Transverse colon (tissue), 4 donors: ENCODE data around the gene KSR1. TPM values are rescaled to one million over a fixed set of nuclear protein-coding genes. Genes with fewer than 3 reads are reported as not detected.

Experiments
- DNase-seq: peaks from one replicate; pipeline ENCODE4 v3.0.0-alpha.2; 2019
- H3K27ac ChIP-seq, 4 donors: fragments of 200-600 bp; sonication (generic); 2 replicates each; pipeline ENCODE4 v1.5.1; 2016 to 2018; ENCODE audit warnings: inconsistent platforms in 4 of 4
- H3K27me3 ChIP-seq: fragments of 200-600 bp; sonication (generic); 2 replicates; pipeline ENCODE4 v1.5.1; 2017; ENCODE audit warnings: inconsistent platforms
- H3K36me3 ChIP-seq, 4 donors: fragments of 200-600 bp; sonication (generic); 2 replicates each; pipeline ENCODE4 v1.5.1; 2017 to 2019; ENCODE audit warnings: inconsistent platforms in 4 of 4
- H3K4me1 ChIP-seq, 4 donors: fragments of 200-600 bp; sonication (generic); 2 replicates each; pipeline ENCODE4 v1.5.1; 2017 to 2020; ENCODE audit warnings: inconsistent platforms in 4 of 4
- H3K4me3 ChIP-seq, 4 donors: fragments of 200-600 bp; sonication (generic); 1 replicate in 1 of 4; 2 replicates in 3 of 4; pipeline versions ENCODE4 v1.5.1 to v1.6.1; 2017 to 2019; ENCODE audit warnings: inconsistent platforms in 4 of 4
- H3K9me3 ChIP-seq, 2 donors: fragments of 200-600 bp; sonication (generic); 2 replicates each; pipeline ENCODE4 v1.5.1; 2017 to 2019; ENCODE audit warnings: inconsistent platforms in 2 of 2
- EP300 ChIP-seq: sonication (generic); formaldehyde crosslinking; IDR thresholded peaks from one replicate; pipeline ENCODE4 v1.6.1; 2017; ENCODE audit warnings: antibody characterized with exemption, low read depth
- POLR2A ChIP-seq: fragments of 450-650 bp; IDR thresholded peaks from one replicate; pipeline ENCODE4 v1.6.1; 2016; ENCODE audit warnings: antibody characterized with exemption, mild to moderate bottlenecking, moderate library complexity
- POLR2AphosphoS5 ChIP-seq, 3 donors: sonication (generic); formaldehyde crosslinking; IDR thresholded peaks; one replicate each; pipeline ENCODE4 v1.6.1; 2016; ENCODE audit warnings: antibody characterized with exemption in 3 of 3
- WGBS, 2 donors: methylation state at CpG; one replicate each; pipeline ENCODE4 v1.1.5; 2018; ENCODE audit warnings: low coverage in 1 of 2; 5-methylcytosine and 5-hydroxymethylcytosine counted together
- in situ Hi-C, 4 donors: fragments of 200-750 bp; cut with MboI; loops; one replicate each; pipeline versions ENCODE4 v1.15.0 to v1.15.1; 2017; ENCODE audit warnings: low sequenced_read_pairs in 3 of 4, low pct_ligation_motif_present in 1 of 4, low pct_unique_long_range_greater_than_20kb in 1 of 4
- intact Hi-C: fragments of 100-400 bp; cut with DNase I; formaldehyde crosslinking; loops from one replicate; pipeline ENCODE4 v1.15.1; 2023; ENCODE audit warnings: low total_unique reads
- total RNA-seq, 4 donors: library from RNA; depleted of rRNA; stranded (reverse); fragments of >200 nt; gene quantifications; one replicate each; pipeline ENCODE4 v1.1.0, GENCODE V29; 2016
- TF ChIP-seq, protein P1 (sequence below), 5 experiments: fragments of 200-600 bp in 3 of 5; fragments of 450-650 bp in 2 of 5; sonication (generic) in 3 of 5; IDR thresholded peaks; 1 replicate in 2 of 5; 2 replicates in 3 of 5; pipeline ENCODE4 v1.5.1; 2016 to 2017; ENCODE audit warnings: antibody characterized with exemption in 5 of 5, inconsistent platforms in 3 of 5, mild to moderate bottlenecking in 2 of 5, moderate library complexity in 1 of 5

KSR1 gene
- total RNA-seq, 4 donors from 2014 or later, result 8.2 to 55.7 (median 30.9) TPM

DNA sequence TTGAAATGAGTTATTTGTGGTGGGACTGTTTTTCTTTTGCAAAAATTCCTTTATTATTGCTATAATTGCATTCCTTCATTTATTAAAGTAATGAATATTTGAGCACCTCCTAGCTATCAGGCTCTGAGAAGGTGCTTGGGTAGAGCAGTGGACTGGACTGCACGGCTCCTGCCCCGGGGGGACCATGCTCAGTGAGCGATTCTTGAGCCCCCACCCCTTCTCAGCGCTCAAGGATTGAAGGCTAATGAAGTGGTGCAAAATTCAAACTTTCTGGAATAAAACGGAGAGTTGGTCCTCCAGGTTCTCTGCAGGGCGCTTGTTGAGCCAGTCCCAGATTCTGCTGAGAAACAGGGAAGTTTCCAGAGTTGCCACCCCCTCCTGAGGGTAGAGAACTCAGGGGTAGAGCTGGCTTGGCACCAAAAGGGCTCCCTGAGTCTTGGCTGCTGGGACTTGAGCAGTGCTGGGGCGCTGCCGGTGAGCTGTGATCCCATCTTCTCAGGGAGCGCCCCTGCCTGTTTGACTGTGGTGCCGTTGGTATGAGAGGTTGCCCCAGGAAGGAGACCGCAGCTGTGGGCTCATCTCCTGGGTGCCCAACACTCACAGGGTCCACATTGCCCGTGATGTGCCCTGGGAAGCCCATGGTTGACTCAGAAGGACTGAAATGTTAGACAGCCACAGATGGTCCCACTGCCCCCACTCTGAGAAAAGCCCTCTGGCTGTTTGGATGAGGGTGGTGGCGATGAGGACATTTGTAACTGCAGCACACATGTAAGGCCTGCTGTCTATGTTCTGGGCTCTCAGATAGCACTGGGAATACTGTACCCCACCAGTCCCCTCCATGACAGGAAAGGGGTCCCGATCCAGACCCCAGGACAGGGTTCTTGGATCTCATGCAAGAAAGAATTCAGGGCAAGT is 20.0 kb downstream of the KSR1 start:
- peaks cover 11 to 19% (median 13%) of the 10 kb centered on the region in 4 donors for H3K4me1 ChIP-seq
- in situ Hi-C loops (loop anchor here in 1 of 4 donors (25.0 kb wide), 1 partner anchor 111 kb away; no protein-coding TSS in a partner anchor), intact Hi-C loops (no loop called here)
- 60 to 92% methylated on average over 1 to 14 of the region's 14 CpGs for WGBS, 2 donors
- H3K27me3 ChIP-seq, result no peaks in the 10 kb centered on the region
- DNase-seq, result no peak
- no peaks in the 10 kb centered on the region for H3K9me3 ChIP-seq
- TF ChIP-seq POLR2A, result no peak
- TF ChIP-seq, protein P1, sequence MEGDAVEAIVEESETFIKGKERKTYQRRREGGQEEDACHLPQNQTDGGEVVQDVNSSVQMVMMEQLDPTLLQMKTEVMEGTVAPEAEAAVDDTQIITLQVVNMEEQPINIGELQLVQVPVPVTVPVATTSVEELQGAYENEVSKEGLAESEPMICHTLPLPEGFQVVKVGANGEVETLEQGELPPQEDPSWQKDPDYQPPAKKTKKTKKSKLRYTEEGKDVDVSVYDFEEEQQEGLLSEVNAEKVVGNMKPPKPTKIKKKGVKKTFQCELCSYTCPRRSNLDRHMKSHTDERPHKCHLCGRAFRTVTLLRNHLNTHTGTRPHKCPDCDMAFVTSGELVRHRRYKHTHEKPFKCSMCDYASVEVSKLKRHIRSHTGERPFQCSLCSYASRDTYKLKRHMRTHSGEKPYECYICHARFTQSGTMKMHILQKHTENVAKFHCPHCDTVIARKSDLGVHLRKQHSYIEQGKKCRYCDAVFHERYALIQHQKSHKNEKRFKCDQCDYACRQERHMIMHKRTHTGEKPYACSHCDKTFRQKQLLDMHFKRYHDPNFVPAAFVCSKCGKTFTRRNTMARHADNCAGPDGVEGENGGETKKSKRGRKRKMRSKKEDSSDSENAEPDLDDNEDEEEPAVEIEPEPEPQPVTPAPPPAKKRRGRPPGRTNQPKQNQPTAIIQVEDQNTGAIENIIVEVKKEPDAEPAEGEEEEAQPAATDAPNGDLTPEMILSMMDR (IDR thresholded peaks at IDR 0.05), result no peak
- no peak for TF ChIP-seq POLR2AphosphoS5 (IDR thresholded peaks at IDR 0.05)
- no peak for TF ChIP-seq EP300
- H3K27ac ChIP-seq, result no peak overlapping the region
- H3K4me3 ChIP-seq, result no peak overlapping the region
- no peaks in the 10 kb centered on the region for H3K36me3 ChIP-seq

DNA sequence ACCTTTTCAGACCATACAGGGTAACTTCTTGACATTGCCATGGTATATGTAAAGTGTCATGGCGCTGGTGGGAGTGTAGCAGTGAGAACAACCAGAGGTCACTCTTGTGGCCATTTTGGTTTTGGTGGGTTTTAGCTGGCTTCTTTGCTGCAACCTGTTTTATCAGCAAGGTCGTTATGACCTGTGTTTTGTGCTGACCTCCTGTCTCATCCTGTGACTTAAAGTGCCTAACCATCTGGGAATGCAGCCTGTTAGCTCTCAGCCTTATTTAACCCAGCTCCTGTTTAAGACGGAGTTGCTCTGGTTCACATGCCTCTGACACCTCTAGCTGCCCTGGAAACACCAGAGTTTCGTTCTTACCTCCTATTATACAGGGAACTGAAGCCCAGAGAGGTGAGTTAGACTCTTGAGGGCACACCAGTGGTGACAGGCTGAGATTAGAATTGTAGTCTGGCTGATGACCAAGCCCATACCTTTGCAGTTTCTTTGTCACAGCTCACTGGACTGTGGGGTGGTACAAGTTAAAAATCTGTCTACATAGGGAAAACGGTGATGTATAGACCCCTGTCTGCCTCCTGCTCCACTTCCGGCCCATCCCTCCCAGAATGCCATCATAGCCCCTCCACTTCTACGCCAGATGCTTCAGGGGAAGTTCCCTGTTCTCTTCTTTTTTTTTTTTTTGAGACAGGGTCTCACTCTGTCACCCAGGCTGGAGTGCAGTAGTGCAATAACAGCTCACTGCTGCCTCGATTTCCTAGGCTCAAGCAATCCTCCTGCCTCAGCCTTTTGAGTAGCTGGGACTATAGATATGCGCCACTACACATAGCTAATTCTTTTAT is 21.0 kb downstream of the KSR1 start:
- intact Hi-C loops, result no loop called here
- no peaks in the 10 kb centered on the region for H3K36me3 ChIP-seq

GRCh38 chr17:27477971-27478684 is 21.9 kb downstream of the KSR1 start:
- Histone ChIP-seq H3K9me3 (no peaks in the 10 kb centered on the region), H3K4me3 (no peak overlapping the region), H3K27me3 (no peaks in the 10 kb centered on the region), H3K4me1 (peaks cover 8 to 19% (median 9%) of the 10 kb centered on the region in 4 donors), H3K36me3 (no peaks in the 10 kb centered on the region), H3K27ac (no peak overlapping the region)
- TF ChIP-seq, protein P1 (IDR thresholded peaks at IDR 0.05), result no peak
- TF ChIP-seq POLR2AphosphoS5 (IDR thresholded peaks at IDR 0.05) (no peak), POLR2A (no peak), EP300 (no peak)
- DNase-seq, result no peak
- intact Hi-C loops (no loop called here), in situ Hi-C loops (loop anchor here in 1 of 4 donors (25.0 kb wide), 1 partner anchor 109 kb away; no protein-coding TSS in a partner anchor)
- WGBS, 2 donors, result 90 to 91% methylated on average over 7 to 9 of the region's 9 CpGs

More for the DNA sequence above, 21.0 kb downstream of the KSR1 start:
- no peaks in the 10 kb centered on the region for H3K9me3 ChIP-seq
- no peak overlapping the region for H3K4me3 ChIP-seq
- no peaks in the 10 kb centered on the region for H3K27me3 ChIP-seq
- no peak overlapping the region for H3K27ac ChIP-seq
- in situ Hi-C loops, result loop anchor here in 1 of 4 donors (25.0 kb wide), 1 partner anchor 110 kb away; no protein-coding TSS in a partner anchor
- H3K4me1 ChIP-seq, result peaks cover 8 to 19% (median 9%) of the 10 kb centered on the region in 4 donors
- TF ChIP-seq POLR2AphosphoS5 (IDR thresholded peaks at IDR 0.05), result no peak
- no peak for TF ChIP-seq EP300
- no peak for TF ChIP-seq POLR2A
- TF ChIP-seq, protein P1 (IDR thresholded peaks at IDR 0.05), result no peak
- no peak for DNase-seq
- 60 to 77% methylated on average over 5 to 9 of the region's 9 CpGs for WGBS, 2 donors
